Measurements from ENCODE around the gene PPFIA4.

PPFIA4 gene

DNA sequence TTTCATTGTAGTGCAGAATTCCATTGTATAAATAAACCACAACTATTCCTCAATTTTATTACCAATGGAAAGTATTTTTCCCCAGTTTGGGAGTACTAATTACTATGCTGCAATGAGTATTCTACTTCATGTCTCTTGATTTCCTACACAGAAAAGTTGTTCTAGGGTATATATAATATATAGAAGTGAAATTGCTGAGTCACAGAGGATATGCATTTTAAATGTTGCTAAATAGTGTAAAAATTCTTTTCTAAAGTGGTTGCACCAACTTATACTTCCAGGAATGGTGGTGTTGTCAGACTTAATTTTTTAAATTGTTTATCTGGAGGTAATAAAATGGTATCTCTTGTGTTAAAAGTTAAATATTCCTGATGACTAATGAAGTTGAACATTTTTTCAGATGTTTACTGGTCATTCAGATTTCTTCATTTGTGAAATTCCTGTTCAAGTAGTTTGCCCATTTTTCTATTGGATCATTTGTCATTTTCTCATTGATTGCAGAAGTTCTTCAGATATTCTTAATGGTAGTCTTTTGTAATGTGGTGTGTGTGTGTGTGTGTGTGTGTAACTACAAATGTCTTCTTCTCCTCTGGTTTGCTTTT, 78.6 kb downstream of the PPFIA4 start:
- DNase-seq: no peak

DNA sequence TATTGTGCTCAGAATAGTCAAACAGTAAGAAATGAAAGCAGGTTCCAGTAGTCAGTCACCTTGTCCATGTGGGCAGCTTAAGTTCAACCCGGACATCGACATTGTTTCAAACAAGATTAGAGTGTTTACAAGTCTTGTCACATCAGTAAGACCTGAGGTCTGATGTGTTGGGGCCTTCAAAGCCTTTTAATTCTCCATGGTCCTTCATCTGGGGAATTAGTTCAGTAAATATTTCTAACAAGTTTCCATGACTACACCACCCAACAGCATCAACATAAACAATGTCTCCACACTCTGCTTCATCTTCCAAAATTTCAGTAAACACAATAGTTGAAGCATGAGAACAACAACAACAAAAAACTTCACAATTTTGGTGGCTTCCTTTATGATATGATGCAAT, 86.2 kb downstream of the PPFIA4 start:
- DNase-seq: no peak

DNA sequence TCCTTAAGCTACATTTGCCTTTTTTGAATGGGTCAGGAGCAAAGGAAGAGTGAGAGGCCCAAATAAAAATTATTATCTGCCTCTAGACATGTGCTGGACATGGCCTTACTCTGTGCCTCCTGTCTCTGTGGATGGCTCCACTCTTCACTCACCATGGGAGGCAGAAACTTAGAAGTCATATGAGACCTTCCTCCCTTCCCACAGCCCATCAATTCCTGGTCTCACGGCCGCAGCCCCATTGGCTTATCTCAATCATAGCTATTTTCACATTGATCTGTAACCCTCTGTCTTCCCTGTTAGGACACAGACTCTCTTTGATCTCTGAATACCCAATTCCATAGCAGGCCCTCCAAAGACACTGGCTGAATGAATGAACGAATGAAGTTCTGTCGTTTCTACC, 87.0 kb downstream of the PPFIA4 start:
- no peak for DNase-seq

DNA sequence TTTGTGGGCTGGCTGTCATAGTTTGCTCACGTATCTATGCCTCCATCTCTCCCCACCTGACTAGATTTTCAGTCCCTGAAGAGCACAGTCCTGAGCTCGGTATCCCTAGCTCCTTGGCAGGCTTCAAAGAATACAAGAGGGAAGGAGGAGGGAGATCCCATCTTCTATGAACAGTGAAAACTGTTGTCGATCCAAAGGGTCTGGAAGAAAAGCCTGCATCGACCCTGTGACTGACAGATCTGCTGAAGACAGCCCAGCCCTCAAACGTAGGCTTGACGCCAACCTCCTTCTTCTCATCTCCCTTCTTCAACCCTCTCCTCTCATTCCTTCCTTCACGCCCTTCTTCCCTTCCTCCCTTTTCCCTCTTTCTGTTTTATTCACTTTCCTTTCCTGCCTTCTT, 87.9 kb downstream of the PPFIA4 start:
- DNase-seq: no peak

DNA sequence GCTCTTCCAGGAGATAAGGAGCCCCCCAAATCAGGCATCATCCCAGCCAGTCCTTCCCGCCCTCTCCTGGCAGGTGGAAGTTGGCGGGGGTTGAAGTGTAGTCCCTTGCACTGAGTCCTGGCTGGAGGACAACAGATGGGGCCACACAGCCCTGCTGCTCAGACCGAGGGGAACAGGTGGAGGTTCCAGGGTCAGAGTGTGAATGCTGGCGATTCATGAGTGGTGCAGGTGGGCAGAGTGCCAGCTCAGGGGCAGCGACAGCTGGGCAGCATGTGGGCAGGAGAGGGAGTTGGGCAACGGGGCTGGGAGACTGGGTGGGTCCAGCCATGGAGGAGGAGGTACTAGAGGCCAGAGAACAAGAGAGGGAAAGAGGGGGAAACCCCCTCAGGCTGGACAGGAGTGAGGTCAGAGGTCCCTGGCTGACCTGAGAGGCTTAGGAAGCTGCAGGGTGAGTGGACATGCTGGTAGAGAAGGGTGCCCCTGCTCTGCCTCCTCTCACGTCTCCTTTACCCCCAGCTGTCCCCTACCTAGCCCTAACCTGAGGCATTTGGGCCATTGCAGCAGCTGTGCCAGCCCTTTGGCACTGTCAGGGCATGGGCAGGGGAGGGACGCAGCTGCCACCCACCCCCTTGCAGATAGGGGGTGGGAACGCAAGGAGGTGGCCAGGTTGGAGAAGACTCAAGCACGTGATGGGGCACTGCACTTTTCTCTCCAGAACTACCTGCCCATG, 90.0 kb downstream of the PPFIA4 start:
- DNase-seq: no peak

DNA sequence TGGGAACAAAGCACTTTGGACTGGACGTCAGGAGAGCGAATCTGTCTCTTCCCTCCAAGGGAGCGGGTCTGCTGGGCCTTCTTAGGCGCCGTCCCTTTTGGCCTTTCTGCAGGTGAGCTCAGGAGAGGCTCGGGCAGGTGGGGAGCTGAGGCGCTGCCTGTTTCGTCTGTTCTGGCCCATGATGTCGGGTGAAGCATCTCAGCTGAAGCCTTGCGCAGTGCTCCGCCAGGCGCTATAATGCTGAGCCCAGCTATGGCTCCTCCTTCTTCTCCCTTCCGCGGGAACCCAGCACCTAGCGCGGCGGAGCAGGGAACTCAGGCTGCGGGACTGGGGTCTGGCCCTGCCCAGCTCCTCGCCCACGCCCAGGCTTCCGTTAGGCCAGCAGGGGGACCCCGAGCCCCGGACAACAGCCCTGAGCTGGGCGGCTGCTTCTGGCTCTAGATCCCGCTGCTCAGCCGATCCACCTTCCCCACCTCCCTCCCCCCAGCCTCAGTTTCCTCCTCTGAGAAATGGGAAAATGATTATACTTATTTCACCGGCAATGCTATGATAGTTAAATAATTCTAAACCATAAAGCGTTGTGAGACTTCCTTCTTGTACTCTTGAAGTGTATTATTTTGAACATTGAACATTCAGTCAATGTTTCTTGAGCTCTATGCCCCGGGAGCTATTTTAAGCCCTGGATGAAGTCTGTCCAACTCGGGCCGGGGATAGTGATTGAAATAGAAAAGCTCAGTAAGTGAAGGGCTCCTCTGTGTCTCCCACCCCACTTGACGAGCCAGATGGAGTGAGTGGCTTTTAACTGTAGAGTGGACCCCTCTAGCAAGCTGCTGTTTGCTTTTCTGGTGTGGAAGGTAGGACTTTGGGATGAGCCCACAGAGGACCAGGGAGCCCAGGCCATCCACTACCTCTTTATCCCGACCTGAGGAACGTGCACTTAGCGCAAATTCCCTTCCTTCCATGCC, 91.6 kb downstream of the PPFIA4 start:
- DNase-seq: no peak

DNA sequence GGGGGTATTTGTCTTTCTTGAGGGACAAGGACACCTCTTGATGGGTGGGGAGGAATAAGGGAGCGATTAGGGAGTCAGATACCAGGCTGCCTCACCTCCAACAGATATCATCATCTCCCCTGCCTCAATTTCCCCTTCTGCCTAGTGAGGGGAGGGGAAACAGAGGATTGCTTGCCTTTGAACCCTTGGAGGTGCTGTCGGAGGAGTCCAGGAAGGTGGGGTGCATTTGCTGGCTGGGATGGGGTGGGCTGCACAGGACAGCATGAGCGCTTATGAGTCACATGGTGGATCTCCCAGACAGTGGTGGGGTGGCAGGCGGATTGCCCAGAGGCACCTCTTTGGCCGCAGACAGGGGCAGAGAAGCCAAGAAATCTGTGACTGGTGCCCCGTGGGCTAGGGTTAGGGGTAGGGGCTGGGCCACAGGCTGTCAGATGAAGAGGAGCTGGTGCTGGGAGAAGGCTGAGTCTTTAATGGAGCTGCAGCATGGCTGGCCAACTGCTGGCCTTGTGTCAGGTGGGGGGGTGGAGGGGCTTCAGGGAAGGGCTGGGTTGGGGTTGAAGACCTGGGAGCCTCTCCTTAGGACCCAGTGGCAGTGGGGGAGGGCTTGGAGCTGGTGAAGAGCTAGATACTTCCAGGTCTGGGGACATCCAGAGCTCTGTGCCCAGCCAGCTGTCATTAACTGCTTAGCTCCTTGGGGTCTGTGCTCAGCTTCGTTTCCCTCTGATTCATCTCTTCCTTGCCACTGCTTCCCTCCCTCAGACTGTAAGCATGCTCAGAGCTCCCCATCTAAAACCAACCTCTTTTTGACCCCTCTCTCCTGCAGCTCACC, 94.2 kb downstream of the PPFIA4 start:
- no peak for DNase-seq

DNA sequence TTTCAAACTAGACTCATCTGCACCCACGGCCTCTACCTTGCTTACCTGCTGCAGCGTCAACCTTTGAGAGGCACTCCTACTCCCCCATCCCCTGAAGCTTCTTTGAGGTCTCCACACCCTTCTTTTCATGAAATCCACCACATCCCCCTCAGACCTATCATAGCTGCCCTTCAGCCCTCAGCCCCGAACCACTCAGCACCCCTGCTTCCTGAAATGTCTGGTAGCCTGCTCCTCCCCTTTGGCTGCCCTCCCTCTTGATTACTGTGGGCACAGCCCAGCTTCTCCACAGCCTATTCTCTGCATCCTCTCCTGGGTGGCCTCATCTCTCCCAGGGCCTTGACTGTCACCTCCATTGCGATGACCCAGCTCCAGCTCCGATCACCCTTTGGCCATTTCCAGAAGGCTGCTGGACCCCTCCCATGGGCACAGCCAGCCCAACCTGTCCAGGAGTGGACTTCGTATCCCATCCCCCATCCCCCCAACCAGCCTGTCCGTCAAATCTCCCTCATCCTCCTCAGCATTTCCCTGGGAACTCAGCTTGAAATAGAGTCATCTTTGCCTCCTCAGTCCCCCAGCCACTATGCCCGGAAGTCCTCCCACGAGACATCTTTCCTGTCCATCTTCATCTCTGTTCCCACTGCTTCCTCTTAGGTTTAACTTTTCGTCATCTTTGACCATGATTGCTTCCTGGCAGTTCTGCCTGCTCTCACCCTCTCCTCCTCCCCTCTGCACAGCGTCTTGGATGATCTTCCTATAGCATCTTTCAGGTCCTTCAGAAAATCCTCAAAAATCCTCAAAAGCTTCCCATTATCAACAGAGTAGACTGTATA, 95.1 kb downstream of the PPFIA4 start:
- no peak for DNase-seq

DNA sequence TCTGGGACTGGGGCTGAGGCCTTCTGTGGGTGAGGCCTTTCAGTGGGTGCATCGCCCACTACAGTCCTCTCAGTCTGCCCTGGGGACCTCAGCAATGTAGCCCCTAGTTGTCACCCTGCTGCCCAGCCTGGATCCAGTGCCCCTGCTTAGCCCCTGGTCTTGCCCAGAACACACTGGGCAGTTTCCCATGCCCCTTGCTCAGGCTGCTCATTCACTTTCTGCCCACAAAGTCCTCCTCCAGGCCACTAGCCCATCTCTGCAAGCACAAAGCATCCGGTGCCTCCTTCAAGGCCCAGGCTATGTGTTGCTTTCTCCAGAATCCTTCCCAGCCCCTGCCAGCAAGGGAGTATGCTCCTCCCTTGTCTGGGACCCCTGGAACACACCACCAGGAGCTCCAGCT, 95.9 kb downstream of the PPFIA4 start:
- DNase-seq: no peak

DNA sequence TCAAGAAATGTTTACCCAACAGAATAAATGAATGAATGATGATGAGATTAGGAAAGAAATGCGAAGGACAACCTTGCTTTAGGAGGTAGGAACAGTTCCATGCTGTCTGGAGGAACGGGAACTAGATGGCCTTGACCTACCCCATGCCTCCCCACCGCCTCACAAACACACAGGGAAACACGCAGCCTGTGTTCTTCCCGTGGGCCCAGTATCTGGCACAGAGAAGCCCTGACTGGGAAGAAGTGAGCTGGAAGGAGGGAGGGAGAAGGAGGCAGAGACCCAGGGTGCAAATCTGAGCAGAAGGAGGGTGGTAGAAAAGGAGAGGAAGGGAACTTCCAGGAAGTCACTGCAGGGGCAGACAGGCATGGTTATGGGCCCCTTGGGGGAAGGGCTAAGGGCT, 97.7 kb downstream of the PPFIA4 start:
- no peak for DNase-seq

DNA sequence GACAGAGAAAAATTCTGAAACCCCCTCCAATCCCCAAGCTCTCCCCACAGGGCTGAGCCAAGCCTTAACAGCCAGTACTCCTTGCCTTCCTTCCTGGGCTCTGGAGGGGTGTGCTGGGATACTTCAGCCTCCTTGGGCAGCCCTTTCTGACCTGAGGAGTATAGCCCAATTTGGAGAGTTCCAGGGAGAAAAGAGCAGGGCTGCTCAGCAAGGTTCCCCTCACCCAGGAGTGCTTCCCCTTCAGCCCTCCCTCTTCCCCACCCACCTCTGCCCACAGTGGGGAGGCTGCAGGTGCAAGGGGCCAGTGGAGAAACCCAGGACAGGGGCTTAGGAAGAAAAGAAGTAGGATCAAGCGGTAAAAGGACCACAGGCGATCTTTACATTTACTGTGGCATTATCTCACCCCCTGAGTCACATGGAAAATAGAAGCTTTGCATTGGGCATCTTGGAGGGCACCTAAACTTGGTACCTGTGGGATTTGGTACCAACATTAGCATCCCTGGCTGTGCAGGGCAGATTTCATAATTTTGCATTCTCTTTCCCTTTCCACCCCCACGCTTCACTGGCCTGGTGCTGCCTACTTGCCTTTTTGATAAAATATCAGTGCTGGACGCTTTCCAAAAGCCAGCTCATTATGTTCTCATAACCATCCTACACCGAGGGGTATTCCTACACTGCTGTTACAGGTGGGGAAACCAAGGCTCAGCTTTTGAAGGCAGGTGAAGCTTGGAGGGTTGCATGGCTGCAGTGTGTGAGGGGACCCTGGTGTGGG, 98.4 kb downstream of the PPFIA4 start:
- DNase-seq: no peak

DNA sequence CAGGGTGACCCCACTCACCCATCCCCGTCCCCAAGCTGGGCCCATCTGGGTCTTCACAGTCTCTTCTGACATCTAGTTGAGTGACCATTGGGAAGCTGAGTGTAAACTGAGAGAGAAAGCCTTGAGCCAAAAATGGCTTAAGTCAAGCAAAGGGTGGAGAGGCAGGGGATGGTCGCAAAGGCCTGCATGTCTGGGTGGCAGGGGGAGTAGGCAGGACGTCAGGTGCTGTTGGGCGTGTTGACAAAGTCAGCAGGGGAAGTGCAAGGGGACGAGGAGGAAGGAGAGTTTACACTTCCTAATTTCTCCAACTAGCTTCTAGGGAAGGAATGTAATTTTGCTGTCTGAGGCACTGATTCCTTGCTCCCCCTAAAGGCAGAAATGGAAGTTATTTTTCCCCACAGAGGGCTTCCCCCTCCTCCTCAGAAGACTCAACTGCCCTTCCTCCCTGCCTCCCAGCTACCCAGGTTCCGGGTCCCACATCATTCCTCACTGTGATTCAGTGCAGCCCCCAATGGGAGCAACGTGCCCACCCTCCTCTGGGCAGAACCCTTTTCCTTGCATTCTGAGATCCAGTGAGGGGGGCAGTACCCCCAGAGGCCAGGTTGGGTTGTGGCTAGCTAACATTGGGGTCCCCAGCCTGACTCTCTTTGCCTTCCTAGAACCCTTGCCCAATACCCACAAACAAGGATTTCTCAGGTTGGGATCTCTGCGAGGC, 100.0 kb downstream of the PPFIA4 start:
- DNase-seq: no peak

DNA sequence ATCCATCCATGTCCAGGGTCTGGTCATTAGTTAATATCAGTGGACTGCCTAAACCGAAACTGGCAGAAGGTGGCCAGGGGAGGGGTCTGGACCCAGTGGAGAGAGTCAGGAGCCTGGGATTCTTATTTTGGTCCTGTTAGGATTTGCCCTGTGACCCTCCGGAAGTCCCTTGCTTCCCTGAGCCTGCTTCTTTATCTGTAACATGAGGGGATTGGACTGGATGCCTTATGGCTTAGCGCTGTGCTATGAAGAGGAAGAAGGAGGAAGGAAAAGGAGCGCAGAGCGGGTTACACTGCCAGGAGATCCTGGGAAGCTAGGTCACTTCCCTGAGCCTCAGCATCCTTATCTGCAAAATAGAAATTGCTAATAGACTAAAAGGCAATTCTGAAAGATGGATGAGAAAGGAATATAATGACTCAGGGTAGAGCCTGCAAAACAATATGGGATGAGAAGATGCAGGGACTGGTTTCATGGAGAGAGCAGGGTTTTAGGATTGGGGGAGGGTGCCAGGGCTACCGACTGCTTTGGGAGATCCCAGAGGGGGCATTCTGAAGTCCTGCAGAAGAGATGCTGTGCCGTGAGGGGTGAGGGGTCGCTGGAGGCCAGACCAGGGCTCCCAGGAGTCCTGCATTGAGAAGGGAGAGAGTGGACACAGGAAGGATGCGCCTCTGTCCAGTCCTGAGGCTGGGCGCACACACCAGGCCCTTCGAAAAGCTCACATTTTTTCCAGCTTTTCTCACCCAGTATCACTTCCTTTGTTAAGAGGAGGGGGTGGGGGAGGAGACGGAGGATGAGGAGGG, 100.8 kb downstream of the PPFIA4 start:
- no peak for DNase-seq

DNA sequence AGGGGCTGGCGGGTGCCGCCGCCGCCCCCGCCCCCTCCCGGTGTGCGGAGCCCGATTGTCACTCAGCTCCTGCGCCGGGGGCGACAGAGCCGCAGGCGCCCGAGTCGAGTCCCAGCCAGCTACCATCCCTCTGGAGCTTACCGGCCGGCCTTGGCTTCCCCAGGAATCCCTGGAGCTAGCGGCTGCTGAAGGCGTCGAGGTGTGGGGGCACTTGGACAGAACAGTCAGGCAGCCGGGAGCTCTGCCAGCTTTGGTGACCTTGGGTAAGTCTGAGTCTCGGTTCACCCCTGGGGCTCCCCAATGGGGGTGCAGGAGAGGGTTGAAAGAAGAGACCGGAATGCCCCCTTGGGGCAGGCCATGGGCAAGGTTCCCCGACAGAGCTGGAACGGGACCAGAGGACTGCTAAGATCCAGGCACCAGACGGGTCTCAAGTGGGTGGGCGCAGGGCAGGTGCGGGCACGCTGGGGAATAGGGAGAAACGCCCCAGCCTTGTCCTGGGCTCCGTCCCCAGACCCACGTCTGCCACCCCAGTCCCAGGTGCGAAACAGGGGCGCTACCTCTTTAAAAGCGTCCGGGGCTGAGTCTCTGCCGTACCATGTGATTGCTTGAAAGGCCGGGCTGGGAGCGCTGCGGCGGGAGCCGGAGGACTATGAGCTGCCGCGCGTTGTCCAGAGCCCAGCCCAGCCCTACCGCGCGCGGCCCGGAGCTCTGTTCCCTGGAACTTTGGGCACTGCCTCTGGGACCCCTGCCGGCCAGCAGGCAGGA, 101.6 kb downstream of the PPFIA4 start, which contains the start of gene ADORA1:
TSS of gene ADORA1 (plus strand) at position 61 of the 765 bp plus-strand sequence. CDS start 1,116 bp downstream, outside the sequence.
- DNase-seq: no peak

DNA sequence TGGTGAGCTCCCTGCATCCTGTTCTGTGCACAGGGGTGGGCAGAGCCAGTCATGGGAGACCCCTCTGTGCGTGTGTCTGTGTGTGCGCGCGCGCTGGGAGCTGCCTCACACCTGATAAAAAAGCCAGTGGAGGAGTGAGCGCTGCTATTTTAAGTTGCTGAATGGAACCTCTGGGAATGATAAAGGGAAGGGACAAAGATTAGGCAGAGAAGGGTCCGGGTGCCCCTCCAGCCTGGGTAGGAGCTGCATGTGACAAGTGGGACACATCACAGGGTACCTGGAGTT, 102.1 kb downstream of the PPFIA4 start:
- DNase-seq: no peak

Measured in NCI-H2171 (cell line).